T-helper 17 cell (primary cell): ENCODE measurements around the gene GDPD5. TPM values are rescaled to one million over a fixed set of nuclear protein-coding genes. Genes with fewer than 3 reads are reported as not detected.

Source experiments
- ATAC-seq: fragments of 150-1000 bp; cut with Tn5 transposase; 2 replicates; pipeline ENCODE4 v1.10.0; 2021; ENCODE audit warnings: mild to moderate bottlenecking, moderate library complexity
- DNase-seq, 3 donors: peaks; one replicate each; pipeline versions ENCODE4 v3.0.0 to v3.0.0-alpha.2; 2020 to 2021
- H3K9me3 ChIP-seq: one replicate; pipeline ENCODE4 v1.7.0; 2013; ENCODE audit warnings: low read length, mild to moderate bottlenecking; ENCODE audit not compliant: control insufficient read depth, poor library complexity, severe bottlenecking
- H3K27ac Mint-ChIP-seq: one replicate; pipeline ENCODE4 v1.8.0; 2022; ENCODE audit warnings: mild to moderate bottlenecking, moderate library complexity, mixed read lengths
- H3K27me3 Mint-ChIP-seq: one replicate; pipeline ENCODE4 v1.8.0; 2022; ENCODE audit warnings: mixed read lengths
- H3K36me3 Mint-ChIP-seq: one replicate; pipeline ENCODE4 v1.8.0; 2022; ENCODE audit warnings: low read depth, mixed read lengths
- H3K4me1 Mint-ChIP-seq: one replicate; pipeline ENCODE4 v1.8.0; 2022; ENCODE audit warnings: mild to moderate bottlenecking, mixed read lengths
- H3K4me3 Mint-ChIP-seq: one replicate; pipeline ENCODE4 v1.8.0; 2022; ENCODE audit warnings: mild to moderate bottlenecking, moderate library complexity, mixed read lengths
- total RNA-seq, 4 donors: library from RNA in 2 of 4; stranded (reverse) in 2 of 4; gene quantifications; one replicate each; pipeline ENCODE4 v1.2.3 and lab custom pipeline; 2022 to 2026

Gene GDPD5
- total RNA-seq, 2 donors from 2014 or later, result 77.3 to 108 TPM

GRCh38 chr11:75394085-75394840 lies 131.5 kb downstream of the GDPD5 start:
- no peaks in the 10 kb centered on the region for H3K9me3 ChIP-seq
- H3K4me3 Mint-ChIP-seq, result no peak overlapping the region
- H3K27ac Mint-ChIP-seq, result no peak overlapping the region
- no peaks in the 10 kb centered on the region for H3K27me3 Mint-ChIP-seq
- ATAC-seq (no peak), DNase-seq (no peak)
- peaks cover 9% of the 10 kb centered on the region for H3K4me1 Mint-ChIP-seq
- H3K36me3 Mint-ChIP-seq, result peaks cover under 1% of the 10 kb centered on the region

- H3K4me3 Mint-ChIP-seq, result no peak overlapping the region
- ATAC-seq (no peak), DNase-seq (no peak)
- no peaks in the 10 kb centered on the region for H3K4me1 Mint-ChIP-seq
- no peak overlapping the region for H3K27ac Mint-ChIP-seq
- H3K27me3 Mint-ChIP-seq, result no peaks in the 10 kb centered on the region
- H3K36me3 Mint-ChIP-seq, result no peaks in the 10 kb centered on the region
- H3K9me3 ChIP-seq, result no peaks in the 10 kb centered on the region
Measured at GRCh38 chr11:75389925-75390324, 135.8 kb downstream of the GDPD5 start.

GRCh38 chr11:75389276-75389605 lies 136.5 kb downstream of the GDPD5 start:
- Mint-ChIP-seq H3K4me3 (no peak overlapping the region), H3K36me3 (no peaks in the 10 kb centered on the region), H3K27me3 (no peaks in the 10 kb centered on the region), H3K4me1 (peaks cover 4% of the 10 kb centered on the region), H3K27ac (no peak overlapping the region)
- no peak for ATAC-seq
- DNase-seq, result no peak
- no peaks in the 10 kb centered on the region for H3K9me3 ChIP-seq

GRCh38 chr11:75388386-75389275 lies 137.1 kb downstream of the GDPD5 start:
- DNase-seq, result peak; percentile 19 to 56 (median 44)
- Mint-ChIP-seq H3K4me3 (no peak overlapping the region), H3K36me3 (no peaks in the 10 kb centered on the region), H3K27ac (no peak overlapping the region), H3K27me3 (no peaks in the 10 kb centered on the region), H3K4me1 (peaks cover 8% of the 10 kb centered on the region)
- H3K9me3 ChIP-seq, result no peaks in the 10 kb centered on the region
- peak; percentile 90 for ATAC-seq

- DNase-seq (no peak), ATAC-seq (no peak)
- H3K9me3 ChIP-seq, result no peaks in the 10 kb centered on the region
- peaks cover 14% of the 10 kb centered on the region for H3K4me1 Mint-ChIP-seq
- H3K27me3 Mint-ChIP-seq, result no peaks in the 10 kb centered on the region
- H3K36me3 Mint-ChIP-seq, result no peaks in the 10 kb centered on the region
- H3K4me3 Mint-ChIP-seq, result no peak overlapping the region
- no peak overlapping the region for H3K27ac Mint-ChIP-seq
Measured at GRCh38 chr11:75387736-75388294, 137.9 kb downstream of the GDPD5 start.

GRCh38 chr11:75386942-75387630 lies 138.7 kb downstream of the GDPD5 start:
- no peak overlapping the region for H3K27ac Mint-ChIP-seq
- peaks cover 14% of the 10 kb centered on the region for H3K4me1 Mint-ChIP-seq
- H3K36me3 Mint-ChIP-seq, result no peaks in the 10 kb centered on the region
- H3K9me3 ChIP-seq, result no peaks in the 10 kb centered on the region
- ATAC-seq, result no peak
- DNase-seq, result no peak
- no peaks in the 10 kb centered on the region for H3K27me3 Mint-ChIP-seq
- no peak overlapping the region for H3K4me3 Mint-ChIP-seq

Other genes starting within 250 kb of the GDPD5 start
- gene ARRB1, start 174.3 kb downstream of the GDPD5 start, total RNA-seq, result 10 to 100 TPM; 26.3 to 39.6 TPM
- 1,000 to 10,000 TPM; 4,448 to 4,546 TPM for gene RPS3, start 126.4 kb downstream of the GDPD5 start, total RNA-seq
- 1 to 10 TPM; 1.3 to 3.1 TPM for gene KLHL35, start 92.7 kb downstream of the GDPD5 start, total RNA-seq
- gene SERPINH1, start 36.3 kb upstream of the GDPD5 start, total RNA-seq, result 1 to 10 TPM; 3.5 to 3.6 TPM
- under 1 TPM; 0.12 to 0.18 TPM for gene MAP6, start 143.1 kb upstream of the GDPD5 start, total RNA-seq
- not detected for gene MOGAT2, start 191.9 kb upstream of the GDPD5 start, total RNA-seq
- 1 to 10 TPM in 1 of 2 donors, under 1 TPM in 1; 0.55 to 1.2 TPM for gene DGAT2, start 242.8 kb upstream of the GDPD5 start, total RNA-seq